ENCODE data around the gene PEPD.

The PEPD gene

GRCh38 chr19:33377586-33378475 is 143.8 kb downstream of the PEPD start:
- no peak for DNase-seq

- no peak for DNase-seq
These were observed 144.5 kb downstream of the PEPD start for GRCh38 chr19:33376941-33377557.

- no peak for DNase-seq
These were observed 145.2 kb downstream of the PEPD start for GRCh38 chr19:33376423-33376822.

DNA sequence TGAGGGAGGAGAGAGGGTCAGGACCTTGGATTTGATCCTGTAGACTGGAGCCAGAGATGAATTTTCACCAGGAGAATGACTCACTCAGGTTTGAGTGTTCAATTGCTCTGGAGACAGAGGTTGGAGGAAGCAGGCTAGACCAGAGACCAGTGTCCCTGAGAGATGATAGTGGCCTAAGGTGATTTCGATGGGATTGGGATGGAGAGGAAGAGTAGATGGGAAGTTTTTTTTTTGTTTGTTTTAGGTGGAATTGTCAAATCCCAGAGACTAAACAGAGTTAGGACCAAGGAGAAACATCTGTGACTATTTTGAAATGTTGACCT is 145.8 kb downstream of the PEPD start:
- no peak for DNase-seq

DNA sequence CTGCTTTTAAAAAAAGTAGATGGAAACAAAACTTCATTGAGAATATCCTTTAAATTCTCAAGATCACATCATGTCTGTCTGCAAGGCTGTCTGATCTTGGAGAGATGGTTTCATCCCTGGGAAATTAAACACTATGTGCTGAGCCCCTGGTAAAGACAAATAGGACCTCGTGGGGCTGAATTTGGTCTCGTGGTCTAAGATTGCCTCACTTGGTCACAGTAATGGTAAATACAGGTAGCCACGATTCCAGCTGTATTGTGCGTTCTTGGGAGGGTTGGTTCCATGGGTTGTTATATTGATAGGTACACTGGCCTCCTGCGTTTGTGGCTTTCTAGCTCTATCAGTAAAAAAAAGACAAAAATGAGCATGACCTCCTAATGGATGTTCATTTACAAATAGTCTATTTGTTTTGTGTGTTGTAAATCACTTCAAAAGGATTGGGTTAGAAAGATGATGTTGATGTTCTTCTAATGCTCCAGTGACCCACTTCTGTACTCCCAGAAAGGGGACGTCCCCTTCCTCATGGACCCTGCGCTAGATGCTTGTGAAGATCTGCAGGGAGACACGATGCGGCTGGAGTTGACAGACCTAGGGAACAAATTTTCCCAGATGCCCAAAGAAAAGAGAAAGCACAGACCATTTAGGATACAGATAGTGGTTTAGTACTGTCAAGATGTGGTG is 146.3 kb downstream of the PEPD start:
- DNase-seq, result no peak

GRCh38 chr19:33374236-33374714 is 147.3 kb downstream of the PEPD start:
- no peak for DNase-seq

DNA sequence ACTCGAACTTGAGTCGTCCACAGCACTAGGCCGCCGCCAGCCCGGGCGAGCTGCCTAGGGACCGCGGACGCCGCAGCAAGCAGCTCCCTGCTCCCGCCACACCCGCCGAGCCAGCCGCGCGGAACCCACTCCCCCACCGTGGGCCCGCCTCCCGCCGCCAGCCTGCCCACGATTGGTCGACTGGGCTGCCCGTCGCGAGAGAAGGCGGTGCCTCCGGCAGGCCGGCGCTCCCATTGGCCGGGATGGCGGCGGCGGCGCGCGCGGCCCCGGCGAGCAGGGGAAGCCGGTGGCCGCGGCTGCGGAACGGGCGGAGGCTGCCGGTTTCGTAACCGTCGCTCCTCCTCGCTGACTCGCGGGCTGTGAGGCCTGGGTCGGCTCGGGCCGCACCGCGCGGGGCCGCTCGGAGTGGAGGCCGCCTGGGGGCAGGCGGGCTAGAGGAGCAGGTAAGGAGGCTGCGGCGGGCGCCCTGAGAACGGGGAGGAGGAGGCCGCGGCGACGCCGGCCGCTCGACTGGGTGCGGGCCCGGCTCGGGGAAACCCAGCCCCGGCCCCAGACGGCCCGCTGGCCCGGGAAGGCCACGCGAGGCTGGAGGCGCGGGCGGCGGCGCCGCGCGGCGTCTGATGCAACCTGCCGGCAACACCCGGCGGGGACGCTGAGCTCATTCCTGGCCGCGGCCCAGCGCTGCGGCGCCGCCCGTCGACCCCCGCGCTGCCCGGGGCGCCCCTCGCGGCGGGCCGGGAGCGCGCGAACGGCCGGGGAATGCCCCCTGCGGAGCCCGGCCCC is 147.9 kb downstream of the PEPD start, which contains the start of gene CEBPG:
CEBPG (plus strand) TSS at position 257 of the 783 bp plus-strand sequence. CDS start 5,531 bp downstream, outside the sequence.
- peak; percentile 92 for DNase-seq

DNA sequence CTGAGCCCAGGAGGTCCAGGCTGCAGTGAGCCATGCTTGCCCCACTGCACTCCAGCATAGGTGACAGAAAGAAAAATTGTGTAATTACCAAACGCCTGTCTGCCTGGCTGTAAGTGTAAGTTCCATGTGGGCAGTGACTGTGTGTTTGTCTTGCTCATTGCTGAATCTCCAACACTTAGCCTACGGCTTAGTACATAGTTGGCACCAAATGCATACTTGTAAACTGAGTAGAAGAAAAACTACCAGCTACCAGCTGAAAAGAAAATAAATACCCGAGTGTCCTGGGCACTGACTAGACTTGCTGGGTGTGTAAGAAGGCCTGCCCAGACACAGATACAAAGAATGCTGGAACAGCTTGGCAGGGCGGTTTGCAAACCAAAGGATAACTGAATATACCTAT is 150.8 kb downstream of the PEPD start:
- DNase-seq, result no peak

DNA sequence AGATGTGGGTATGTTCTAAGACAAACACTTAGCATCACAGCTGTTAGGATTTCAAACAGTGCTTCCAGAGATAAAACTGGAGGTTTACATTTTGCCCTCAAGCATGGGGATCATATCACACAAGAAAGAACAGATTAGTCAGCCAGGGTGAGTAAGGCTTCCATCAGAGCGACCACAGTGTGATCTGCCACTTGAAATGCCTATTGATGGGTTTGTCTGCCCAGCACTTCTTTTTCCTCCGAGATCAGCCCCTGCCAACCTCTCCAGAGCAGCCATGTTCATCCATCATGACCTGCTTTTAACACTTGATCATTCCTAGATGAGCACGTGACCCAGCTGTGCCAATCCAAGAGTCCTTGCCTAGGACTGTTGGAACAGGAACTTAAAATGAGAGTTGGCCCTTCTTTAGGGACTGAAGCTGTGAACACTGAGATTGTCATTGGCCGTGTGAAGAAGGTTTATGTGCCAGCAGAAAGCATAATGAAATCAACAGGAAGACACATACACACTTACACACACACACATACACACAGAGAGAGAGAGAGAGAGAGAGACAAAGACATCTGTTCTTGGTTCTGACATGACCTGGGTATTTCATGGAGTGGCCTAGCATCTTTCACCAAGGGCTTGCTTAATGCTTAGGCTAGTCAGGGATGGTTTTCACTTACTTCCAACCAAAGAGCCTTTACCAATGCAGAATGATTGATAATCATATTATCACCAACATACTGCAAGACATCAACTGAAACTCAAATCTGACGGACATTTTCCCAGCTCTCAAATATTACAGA is 153.3 kb downstream of the PEPD start:
- no peak for DNase-seq

DNA sequence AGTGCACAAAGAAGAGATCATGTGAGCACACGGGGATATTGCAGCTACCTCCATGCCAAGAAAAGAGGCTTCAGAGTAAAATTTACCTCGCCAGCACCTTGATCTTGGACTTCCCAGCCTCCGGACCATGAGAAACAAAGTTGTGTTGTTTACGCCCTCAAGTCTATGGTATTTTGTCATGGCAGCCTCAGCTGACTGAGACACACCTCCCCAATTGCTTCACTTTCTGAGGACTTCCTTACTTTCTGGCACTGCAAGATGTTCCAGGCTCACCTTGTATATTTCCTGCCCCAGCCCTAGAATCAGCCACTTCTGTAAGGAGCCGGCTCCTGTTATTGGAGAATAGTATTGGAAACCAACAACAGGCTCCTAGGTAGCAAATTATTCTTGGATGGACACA is 154.7 kb downstream of the PEPD start:
- DNase-seq, result no peak

GRCh38 chr19:33366127-33366526 is 155.5 kb downstream of the PEPD start:
- DNase-seq, result no peak

DNA sequence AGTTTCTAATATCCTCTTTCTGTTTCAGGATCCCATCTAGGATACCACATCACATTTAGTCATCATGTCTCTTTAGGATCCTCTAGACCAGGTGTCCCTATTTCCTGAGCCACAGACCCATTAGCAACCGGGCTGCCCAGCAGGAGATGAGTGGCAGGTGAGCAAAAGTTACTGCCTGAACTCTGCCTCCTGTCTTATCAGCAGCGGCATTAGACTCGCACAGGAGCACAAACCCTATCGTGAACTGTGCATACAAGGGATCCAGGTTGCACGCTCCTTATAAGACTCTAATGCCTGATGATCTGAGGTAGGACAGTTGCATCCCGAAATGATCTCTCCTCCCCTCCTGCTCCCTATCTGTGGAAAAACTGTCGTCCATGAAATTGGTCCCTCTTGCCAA is 155.9 kb downstream of the PEPD start:
- DNase-seq, result no peak

- DNase-seq, result no peak
These were observed 158.1 kb downstream of the PEPD start for GRCh38 chr19:33363476-33363875.

- no peak for DNase-seq
These were observed 158.9 kb downstream of the PEPD start for GRCh38 chr19:33362508-33363228.

GRCh38 chr19:33359581-33359980 is 162.0 kb downstream of the PEPD start:
- DNase-seq, result no peak

GRCh38 chr19:33358408-33358807 is 163.2 kb downstream of the PEPD start:
- no peak for DNase-seq

- DNase-seq, result no peak
These were observed 164.0 kb downstream of the PEPD start for GRCh38 chr19:33357556-33357955.

GRCh38 chr19:33355535-33355934 is 166.1 kb downstream of the PEPD start:
- no peak for DNase-seq

- no peak for DNase-seq
These were observed 170.9 kb downstream of the PEPD start for GRCh38 chr19:33350538-33351309.
